Uterus (tissue), 4 donors: Measurements from ENCODE around the gene RINL. TPM values are rescaled to one million over a fixed set of nuclear protein-coding genes. Genes with fewer than 3 reads are reported as not detected.

ENCODE experiments used
- DNase-seq, 2 donors: peaks; one replicate each; pipeline ENCODE4 v3.0.0-alpha.2; 2019 to 2020
- H3K27ac ChIP-seq, 2 donors: fragments of 200-600 bp; sonication (generic); 1 replicate in 1 of 2; 2 replicates in 1 of 2; pipeline ENCODE4 v1.5.1; 2016 to 2018
- H3K27me3 ChIP-seq, 2 donors: fragments of 200-600 bp; sonication (generic); one replicate each; pipeline ENCODE4 v1.5.1; 2018 to 2019; ENCODE audit warnings: control low read depth in 1 of 2
- H3K36me3 ChIP-seq, 2 donors: fragments of 200-600 bp; sonication (generic); one replicate each; pipeline ENCODE4 v1.5.1; 2019; ENCODE audit warnings: control low read depth in 1 of 2
- H3K4me1 ChIP-seq, 2 donors: fragments of 200-600 bp; sonication (generic); one replicate each; pipeline ENCODE4 v1.5.1; 2018 to 2019; ENCODE audit warnings: control low read depth in 1 of 2
- H3K4me3 ChIP-seq, 2 donors: fragments of 200-600 bp; sonication (generic); 1 replicate in 1 of 2; 2 replicates in 1 of 2; pipeline ENCODE4 v1.5.1; 2018 to 2019; ENCODE audit warnings: mild to moderate bottlenecking in 1 of 2
- H3K9me3 ChIP-seq, 2 donors: fragments of 200-600 bp; sonication (generic); one replicate each; pipeline ENCODE4 v1.5.1; 2019; ENCODE audit warnings: control low read depth in 1 of 2
- CTCF ChIP-seq, 4 experiments: fragments of 200-600 bp in 2 of 4; fragments of 450-650 bp in 2 of 4; sonication (generic) in 2 of 4; IDR thresholded peaks; one replicate each; pipeline ENCODE4 v1.5.1; 2016 to 2019; ENCODE audit warnings: antibody characterized with exemption in 4 of 4, mild to moderate bottlenecking in 2 of 4, moderate library complexity in 1 of 4
- POLR2A ChIP-seq, 2 donors: fragments of 450-650 bp; IDR thresholded peaks; one replicate each; pipeline ENCODE4 v1.6.1; 2016; ENCODE audit warnings: antibody characterized with exemption in 2 of 2, mild to moderate bottlenecking in 1 of 2, moderate library complexity in 1 of 2
- intact Hi-C: fragments of 100-400 bp; cut with DNase I; formaldehyde crosslinking; loops from one replicate; pipeline ENCODE4 v1.15.1; 2023; ENCODE audit warnings: low total_unique reads
- total RNA-seq, 4 donors: library from RNA; depleted of rRNA in 3 of 4; stranded (reverse); fragments of >200 nt in 3 of 4; gene quantifications; one replicate each; pipeline versions ENCODE4 v1.1.0 to v1.2.4, GENCODE V29; 2014 to 2023
- donor health status: DM: yes; HTN: yes; CAD: no.

Gene RINL
- total RNA-seq, 4 donors from 2014 or later: 3.3 to 308 (median 5.0) TPM

- H3K36me3 ChIP-seq: no peaks in the 10 kb centered on the region
- H3K4me1 ChIP-seq: peaks cover 9 to 24% of the 10 kb centered on the region in 2 donors
- no peaks in the 10 kb centered on the region for H3K27me3 ChIP-seq
- no peaks in the 10 kb centered on the region for H3K9me3 ChIP-seq
- intact Hi-C loops: no loop called here
- H3K27ac ChIP-seq: peak overlapping the region; percentile 100
- TF ChIP-seq POLR2A (IDR thresholded peaks at IDR 0.05) (no peak), CTCF (IDR thresholded peaks at IDR 0.05) (no peak)
- no peak for DNase-seq
- H3K4me3 ChIP-seq: peak overlapping the region; percentile 59 to 90
Observed at GRCh38 chr19:38848299-38849146, 29.6 kb downstream of the RINL start.

- DNase-seq: no peak
- no peaks in the 10 kb centered on the region for H3K36me3 ChIP-seq
- no peak for TF ChIP-seq POLR2A (IDR thresholded peaks at IDR 0.05)
- no peak for TF ChIP-seq CTCF (IDR thresholded peaks at IDR 0.05)
- no peaks in the 10 kb centered on the region for H3K9me3 ChIP-seq
- no peaks in the 10 kb centered on the region for H3K27me3 ChIP-seq
- intact Hi-C loops: no loop called here
- H3K27ac ChIP-seq: no peak overlapping the region
- peaks cover 9 to 20% of the 10 kb centered on the region in 2 donors for H3K4me1 ChIP-seq
- H3K4me3 ChIP-seq: no peak overlapping the region
Observed at GRCh38 chr19:38846097-38846496, 32.0 kb downstream of the RINL start.

- Histone ChIP-seq H3K27me3 (no peaks in the 10 kb centered on the region), H3K9me3 (no peaks in the 10 kb centered on the region), H3K36me3 (no peaks in the 10 kb centered on the region), H3K4me1 (peaks cover 9 to 18% of the 10 kb centered on the region in 2 donors), H3K4me3 (no peak overlapping the region), H3K27ac (no peak overlapping the region)
- DNase-seq: no peak
- TF ChIP-seq POLR2A (IDR thresholded peaks at IDR 0.05): no peak
- TF ChIP-seq CTCF (IDR thresholded peaks at IDR 0.05): no peak
- intact Hi-C loops: no loop called here
Observed at GRCh38 chr19:38845374-38846024, 32.6 kb downstream of the RINL start.

- Histone ChIP-seq H3K36me3 (no peaks in the 10 kb centered on the region), H3K9me3 (no peaks in the 10 kb centered on the region), H3K4me1 (peaks cover 9 to 18% of the 10 kb centered on the region in 2 donors), H3K27me3 (no peaks in the 10 kb centered on the region), H3K27ac (no peak overlapping the region), H3K4me3 (no peak overlapping the region)
- intact Hi-C loops: no loop called here
- TF ChIP-seq CTCF (IDR thresholded peaks at IDR 0.05) (no peak), POLR2A (IDR thresholded peaks at IDR 0.05) (no peak)
- no peak for DNase-seq
Observed at GRCh38 chr19:38844093-38844686, 33.9 kb downstream of the RINL start.
